ENCODE data around the gene YBEY. TPM values are rescaled to one million over a fixed set of nuclear protein-coding genes. Genes with fewer than 3 reads are reported as not detected.

Gene YBEY, protein sequence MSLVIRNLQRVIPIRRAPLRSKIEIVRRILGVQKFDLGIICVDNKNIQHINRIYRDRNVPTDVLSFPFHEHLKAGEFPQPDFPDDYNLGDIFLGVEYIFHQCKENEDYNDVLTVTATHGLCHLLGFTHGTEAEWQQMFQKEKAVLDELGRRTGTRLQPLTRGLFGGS
- total RNA-seq: 11.8 and 11.9 TPM in 2 replicates

DNA sequence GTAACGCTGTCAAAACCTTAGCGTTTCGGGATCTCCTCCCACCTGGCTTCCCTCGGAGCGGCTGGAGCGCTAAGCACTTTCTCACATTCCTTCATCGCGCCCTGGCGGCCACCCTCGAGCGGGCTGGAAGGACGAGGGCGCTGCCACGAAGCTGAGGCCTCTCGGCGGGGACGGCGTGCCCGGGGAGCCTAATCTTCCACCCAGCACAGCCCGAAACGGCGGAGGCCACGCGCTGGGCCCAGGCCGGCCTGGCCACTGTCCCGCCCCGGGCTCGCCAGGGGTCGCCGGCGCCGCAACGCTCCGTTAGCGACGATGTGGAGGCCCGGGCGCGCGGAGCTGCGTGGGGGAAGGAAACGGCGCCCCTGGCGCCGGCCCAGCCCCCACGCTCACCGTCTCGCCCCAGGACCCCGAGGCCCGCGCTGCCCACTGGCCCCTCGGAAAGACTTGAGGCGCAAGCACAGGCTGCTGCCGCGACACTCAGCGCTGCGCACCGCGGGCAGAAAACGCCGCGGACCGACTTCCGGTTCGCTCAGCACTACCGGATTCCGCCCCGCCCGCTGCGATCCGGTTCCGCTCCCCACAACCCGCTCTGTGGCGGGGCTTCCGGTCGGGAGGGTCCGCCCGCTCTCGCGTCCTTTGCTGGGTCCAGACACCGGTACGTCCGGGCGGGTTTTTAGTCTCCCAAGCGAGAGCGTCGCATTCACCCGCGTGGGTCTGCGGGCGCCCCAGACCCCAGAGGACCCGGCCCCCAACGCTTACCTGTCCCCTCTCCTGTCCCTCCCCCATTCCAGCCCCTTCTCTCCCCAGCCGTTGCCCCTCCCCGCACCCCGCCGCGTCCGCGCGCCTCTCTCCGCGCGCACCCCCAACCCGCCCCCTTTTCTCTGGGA, at the start of gene YBEY:
TSS of gene YBEY (plus strand) at position 582 of the 887 bp plus-strand sequence. CDS start 572 bp downstream, outside the sequence.

DNA sequence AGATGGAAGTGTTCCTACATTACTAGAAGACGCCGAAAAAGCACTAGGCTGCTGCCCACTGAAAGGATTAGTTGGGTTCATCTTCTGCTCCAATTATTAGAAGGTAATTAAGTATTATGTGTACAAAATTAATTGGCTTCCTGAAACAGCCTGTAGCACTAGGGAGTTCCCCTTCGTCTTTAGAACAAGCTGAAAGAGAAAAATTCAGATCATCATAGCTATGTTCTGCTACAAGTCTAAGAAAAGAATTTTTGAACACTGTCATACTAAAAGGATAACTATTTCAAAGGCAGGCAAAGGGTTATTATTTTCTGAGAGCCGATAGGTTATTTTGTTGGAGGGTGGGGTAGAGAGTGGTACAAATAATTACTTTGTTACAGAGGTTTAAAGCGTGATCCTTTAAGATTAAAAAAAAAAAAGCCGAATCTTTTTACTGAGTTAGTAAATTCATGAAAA, 908 bp upstream of the YBEY start, which contains the start of gene MCM3AP:
TSS of gene MCM3AP (minus strand) at position 406 of the 456 bp plus-strand sequence. CDS start at position 81, 325 bp downstream.

DNA sequence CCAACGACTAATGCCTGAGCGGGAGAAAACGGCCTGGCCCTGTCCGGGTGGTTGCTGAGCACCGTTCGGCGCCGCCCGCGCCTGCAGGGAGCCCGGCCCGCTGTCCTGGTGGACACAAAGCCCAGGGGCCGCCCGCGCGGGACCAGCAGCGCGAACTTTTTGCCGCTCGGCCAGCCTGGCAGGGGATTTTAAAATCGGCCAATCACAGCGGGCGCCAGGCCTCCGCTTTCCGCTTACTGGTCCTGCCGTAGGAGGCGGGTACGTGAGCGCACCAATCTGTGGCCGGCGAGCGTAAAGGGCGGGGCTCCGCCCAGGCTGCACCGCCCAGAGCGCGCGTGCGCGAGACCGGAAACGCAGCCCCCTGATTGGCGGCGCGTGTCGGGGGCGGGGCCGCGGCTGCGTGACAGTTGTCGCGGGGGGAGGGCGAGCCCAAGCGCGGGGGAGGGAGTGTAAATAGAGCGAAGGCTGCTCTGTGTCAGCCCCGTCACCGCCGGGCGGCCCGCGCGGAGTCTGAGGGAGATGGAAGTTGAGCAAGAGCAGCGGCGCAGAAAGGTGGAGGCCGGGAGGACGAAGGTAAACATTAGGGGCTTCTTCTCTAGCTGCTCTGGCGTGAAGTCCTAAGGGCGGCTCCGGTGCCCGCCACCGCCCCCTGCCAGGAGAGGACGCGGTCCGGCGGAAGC, 37.7 kb downstream of the YBEY start, which contains the start of the genes C21orf58 and PCNT:
TSS of gene C21orf58 (minus strand) at position 161 of the 680 bp plus-strand sequence. CDS start 1,132 bp downstream, outside the sequence.
TSS of gene PCNT (plus strand) at position 447 of the 680 bp plus-strand sequence. CDS start at position 520, 73 bp downstream.

Other genes with a start within 250 kb of the YBEY start
- 1,641 and 2,374 TPM in 2 replicates for gene COL6A2, start 188.2 kb upstream of the YBEY start, total RNA-seq
- gene FTCD, start 130.8 kb upstream of the YBEY start, total RNA-seq: 0.37 TPM in 1 of 2 replicates, not detected in the other
- gene SPATC1L, start 101.9 kb upstream of the YBEY start, total RNA-seq: 7.6 and 15.4 TPM in 2 replicates
- gene LSS, start 57.6 kb upstream of the YBEY start, total RNA-seq: 94.8 and 122 TPM in 2 replicates
- 66.1 and 88.0 TPM in 2 replicates for gene MCM3AP, start 731 bp upstream of the YBEY start, total RNA-seq
- gene C21orf58, start 37.5 kb downstream of the YBEY start, total RNA-seq: 5.9 and 10.9 TPM in 2 replicates
- gene PCNT, start 37.8 kb downstream of the YBEY start, total RNA-seq: 23.5 and 34.4 TPM in 2 replicates
- gene DIP2A, start 172.5 kb downstream of the YBEY start, total RNA-seq: 26.8 and 37.3 TPM in 2 replicates